HG03097 (cell line): Measurements from ENCODE around the gene RGS6.

Source experiments
- ATAC-seq: cut with Tn5 transposase; IDR thresholded peaks from one replicate; pipeline ENCODE4 v1.9.1; 2021; ENCODE audit not compliant: unreplicated experiment, low FRiP score

RGS6 gene

DNA sequence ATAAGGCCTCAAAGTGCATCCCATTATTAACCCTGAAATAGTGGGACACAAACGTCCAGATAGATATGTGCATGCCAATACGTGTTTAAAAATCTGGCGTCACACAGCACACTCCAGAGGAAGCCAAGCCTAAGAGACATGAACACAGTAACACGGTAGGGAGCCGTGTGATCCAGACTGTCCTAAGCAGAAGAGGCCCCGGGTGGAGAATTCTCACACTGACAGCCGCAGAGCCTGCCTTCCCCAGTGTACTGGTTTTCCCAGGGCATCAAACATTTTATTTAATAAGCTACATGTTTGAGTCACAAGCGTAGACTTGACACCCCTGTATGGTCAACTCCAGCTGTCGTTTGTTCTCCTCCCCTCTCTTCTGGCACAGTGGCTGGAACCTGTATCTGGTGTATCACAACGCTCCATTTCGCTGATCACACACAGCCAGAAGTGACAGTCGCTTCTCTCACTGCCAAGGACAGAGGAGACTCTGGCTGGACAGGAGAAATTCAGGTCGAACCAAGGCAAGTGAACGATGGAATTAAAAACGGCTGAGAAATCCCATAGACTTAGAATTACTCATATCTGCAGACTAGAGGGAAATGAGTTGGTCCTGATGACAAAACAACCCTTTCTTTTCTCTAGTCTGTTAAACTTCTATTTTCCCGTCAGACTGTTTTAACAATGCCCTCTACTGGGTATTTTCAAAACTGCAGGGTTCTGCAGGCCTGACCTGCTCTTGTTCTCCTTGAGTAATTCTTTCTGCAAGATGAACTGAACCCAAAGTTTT lies 359.9 kb downstream of the RGS6 start:
- no peak for ATAC-seq

DNA sequence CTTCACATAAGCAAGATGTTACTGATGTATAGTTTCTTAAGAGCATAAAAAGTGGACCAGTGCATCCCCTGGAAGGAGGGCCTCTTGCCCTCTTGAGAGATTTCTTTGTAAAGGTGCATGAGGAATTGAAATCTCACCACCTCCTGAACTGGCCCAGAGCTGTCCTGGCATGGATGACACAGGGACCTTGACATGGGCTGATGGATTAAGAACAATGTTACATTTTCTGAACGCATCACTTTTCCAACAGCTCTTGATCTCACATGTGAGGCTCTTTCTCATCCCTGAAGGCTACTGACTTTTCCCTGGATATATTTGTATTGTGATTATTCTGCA lies 360.4 kb downstream of the RGS6 start:
- ATAC-seq = no peak

DNA sequence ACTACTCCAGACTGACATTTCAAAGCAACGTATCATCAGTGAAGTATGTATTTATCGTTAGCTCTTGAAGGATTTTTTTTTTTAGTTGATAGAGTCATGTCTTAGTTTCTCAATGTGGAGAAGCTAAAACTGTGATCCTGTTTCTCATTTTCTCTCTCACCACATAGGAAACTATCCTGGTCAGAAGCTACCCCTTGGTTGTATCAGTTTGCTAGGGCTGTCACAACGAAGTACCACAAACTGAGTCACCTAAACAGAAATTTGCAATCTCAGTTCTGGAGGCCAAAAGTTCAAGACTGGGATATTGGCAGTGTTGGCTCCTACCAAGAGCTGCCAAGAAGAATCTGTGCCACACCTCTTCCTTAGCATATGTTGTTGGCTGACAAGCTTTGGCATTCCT lies 369.1 kb downstream of the RGS6 start:
- no peak for ATAC-seq

DNA sequence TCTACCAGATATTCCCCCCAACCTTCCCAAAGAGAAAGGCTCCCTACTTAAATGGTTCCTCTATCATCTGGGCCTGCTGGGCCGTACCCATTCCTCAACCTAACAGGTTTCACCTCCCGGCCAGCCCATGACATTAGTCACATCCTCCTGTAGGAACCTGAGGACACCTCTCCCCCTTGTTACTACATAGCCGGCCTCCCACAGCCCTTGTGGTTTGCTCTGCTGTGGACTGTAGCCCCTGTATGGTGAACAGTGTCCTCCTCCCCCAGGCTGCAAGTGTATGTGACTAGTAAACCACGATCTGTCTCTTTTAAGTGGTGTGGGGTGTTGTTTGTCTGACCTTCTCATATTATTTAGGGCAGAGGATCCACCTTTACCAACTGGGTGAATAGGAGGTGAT lies 371.7 kb downstream of the RGS6 start:
- ATAC-seq = no peak

DNA sequence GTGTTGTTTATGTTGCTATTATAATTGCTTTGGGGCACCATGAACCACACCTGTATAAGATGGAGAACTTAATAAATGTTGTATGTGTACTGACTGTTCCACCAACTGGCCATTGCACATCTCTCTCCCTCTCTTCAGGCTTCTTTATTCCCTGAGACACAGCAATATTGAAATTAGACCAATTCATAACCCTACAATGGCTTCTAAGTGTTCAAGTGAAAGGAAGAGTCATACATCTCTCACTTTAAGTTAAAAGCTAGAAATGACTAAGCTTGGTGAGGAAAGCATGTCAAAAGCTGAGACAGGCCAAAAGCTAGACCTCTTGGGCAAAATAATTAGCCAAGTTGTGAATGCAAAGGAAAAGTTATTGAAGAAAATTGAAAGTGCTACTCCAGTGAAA lies 373.3 kb downstream of the RGS6 start:
- ATAC-seq = no peak

DNA sequence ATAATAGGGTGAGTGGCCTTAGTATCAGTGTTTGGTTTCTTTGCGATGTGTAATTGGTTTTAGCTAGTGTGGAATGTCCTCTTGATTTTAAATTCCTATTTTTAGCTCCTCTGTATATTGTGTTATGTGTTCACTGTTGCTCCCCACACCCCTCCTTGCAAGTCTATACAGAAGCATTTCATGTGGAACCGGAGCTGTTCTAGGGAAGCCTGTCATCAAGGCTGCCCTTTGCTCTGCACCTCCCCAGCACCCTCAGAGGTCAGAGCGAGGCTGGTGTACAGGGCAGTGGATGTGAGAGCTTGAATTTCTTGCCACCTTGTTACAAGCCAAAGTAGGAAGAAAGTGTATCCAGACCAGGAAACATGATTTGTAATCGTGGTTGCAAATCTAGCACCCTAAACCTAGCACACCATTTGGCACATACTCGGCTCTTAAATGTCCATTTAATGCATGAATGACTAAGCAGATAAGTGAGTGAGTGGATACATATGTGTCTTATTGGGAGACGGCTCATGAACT lies 376.8 kb downstream of the RGS6 start:
- ATAC-seq = no peak

DNA sequence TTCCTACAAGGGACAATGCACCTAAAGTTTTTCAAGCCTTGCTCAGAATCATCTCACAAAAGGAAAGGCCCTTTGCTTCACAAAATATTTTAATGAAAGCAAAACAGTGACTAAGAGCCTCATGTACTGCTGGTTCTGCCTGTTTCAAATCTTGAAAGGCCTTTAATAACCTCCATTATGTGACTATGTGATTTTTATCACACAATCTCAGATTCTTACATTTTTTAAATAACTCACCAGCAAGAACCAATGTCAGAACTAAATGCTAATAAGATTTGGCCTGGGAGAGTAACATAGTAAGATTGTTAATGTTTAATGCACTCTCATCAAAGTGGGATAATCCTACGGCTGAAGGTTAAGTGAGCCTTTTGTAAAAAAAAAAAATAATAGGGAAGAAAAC lies 378.9 kb downstream of the RGS6 start:
- ATAC-seq = no peak

DNA sequence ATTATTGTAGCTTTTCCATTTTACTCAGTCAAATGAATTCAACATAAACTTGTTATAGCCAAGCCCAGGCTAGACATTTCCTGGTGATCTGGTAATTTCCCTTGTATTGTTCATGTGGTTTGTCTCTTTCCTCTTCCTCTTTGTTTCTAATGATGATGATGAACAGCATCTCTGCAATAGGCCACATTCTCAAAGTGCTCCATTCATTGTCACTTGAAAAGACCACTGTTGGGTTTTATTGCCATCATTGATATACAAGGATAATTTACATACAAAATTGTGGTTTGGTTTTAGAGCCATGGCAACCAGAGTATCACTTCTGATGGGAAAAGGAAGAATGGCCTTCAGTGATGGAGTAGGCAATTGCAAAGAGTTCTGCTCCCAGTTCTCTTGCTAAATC lies 379.3 kb downstream of the RGS6 start:
- no peak for ATAC-seq

DNA sequence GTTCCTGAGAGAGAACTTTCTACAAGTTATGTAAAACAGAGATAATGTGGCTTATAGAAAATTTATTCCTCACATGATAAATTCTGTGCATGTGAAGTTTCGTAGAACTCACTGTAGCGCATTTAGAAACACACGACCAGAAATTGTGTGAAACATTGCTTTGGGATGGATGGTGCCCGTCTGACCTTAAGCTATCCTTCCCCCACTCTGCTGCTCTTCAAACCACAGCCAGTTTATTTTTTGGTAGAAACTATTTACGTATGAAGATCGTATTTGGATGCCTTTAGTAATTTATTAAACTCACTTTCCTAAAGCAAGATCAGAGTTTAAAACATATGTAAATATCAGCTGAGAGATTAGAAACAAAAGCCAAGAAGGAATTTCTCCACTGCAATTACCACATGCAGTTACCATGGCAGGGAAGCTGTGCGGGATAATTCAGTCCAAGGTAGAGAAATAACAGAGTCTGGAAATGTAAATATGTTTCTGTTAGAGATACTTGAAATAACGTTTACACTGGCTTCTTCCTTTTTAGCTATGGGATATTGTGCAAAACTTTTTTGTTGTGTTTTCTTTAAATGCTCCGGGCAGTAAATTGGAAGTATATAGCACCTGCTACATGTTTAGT lies 382.7 kb downstream of the RGS6 start:
- no peak for ATAC-seq

DNA sequence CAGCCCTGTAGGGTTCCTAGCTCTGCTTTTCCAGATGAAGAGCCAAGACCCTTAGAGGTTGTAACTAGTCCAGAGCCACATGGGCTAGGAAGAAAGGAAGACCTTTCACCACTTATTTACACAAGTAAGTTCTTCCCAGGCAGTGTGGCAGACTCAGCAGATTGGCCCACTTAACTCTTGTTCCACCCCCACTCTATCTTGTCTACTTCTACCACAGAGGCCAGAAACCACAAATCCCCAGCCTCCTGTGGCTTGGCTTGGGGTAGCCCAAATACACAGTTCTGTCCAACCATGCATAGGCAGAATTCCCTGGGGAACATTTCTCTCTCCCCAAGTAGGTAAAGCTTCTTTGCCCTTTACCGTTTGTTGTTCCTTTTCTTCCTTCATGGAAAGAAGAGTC lies 383.5 kb downstream of the RGS6 start:
- no peak for ATAC-seq

DNA sequence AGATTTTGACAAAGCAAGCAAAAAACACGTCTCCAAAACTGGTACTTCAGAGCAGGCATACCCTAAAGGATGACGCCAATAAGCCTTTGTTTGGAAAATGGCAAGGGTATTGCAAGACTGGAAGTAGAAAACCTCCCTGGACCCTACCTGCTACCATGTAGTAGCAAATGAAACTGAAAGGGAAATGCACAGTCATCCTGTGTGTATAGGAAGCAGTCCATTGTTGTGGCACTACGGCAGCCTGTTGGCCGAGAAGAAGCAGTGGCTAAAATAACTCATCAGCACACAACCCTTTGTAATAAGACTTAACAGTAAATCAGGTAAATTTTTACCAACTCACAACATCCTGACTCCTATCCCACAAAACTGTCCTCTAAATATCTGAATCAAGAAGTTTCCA lies 386.4 kb downstream of the RGS6 start:
- no peak for ATAC-seq

DNA sequence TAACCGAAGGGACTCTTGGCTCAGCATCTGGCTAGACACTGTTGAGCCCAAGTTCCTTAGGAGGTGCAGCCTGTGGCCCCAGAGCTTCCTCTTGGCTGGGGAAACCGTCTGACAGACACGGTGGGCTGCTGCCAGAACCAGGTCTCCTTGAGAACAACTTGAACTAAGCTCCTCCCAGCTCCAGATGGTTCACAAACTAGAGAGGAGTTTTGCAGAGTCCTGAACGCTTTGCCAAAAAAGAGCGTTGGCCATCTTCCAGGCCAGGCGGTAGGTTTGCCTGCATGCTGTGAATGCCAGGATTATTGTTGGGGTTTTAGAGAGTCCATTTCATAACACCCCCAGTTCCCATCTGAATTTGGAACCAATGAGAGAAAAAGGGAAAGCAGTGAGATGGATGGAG lies 399.8 kb downstream of the RGS6 start:
- no peak for ATAC-seq

DNA sequence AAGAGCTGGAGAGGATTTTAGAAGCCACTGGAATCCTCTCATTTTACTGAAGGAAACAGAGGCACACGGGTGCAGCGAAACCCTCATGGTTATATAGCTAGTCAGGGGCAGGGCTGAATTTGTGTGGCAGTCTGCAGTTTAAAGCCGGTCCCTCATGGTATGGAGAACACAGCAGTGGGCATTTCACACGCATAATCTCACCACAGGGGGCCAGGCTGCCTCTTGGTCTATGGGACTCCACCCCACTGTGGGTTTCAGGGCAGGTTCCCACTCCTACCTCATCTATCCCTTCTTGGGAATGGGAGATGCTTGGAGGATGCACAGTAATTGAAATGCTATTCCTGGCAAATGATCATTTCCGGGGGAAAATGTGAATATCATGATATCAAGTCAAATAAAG lies 400.6 kb downstream of the RGS6 start:
- ATAC-seq = no peak

DNA sequence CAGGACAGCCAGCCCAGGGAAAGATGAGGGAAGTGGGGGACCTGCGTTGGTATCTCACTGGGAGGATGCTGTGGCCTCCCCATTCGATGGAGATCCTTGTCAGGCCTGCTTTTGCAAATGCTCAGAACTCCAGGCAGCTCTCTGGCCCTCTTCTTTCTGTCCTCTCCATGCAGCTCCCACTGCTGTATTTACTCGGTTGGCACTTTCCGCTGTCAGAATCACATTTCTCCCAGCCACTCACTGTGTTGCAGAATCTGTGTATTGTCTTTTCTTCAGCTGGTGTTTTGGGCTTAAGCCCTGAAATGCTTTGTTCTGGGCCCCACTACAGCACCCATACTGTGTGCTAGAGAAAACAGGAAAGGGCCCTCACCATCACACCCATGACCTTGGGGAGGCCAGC lies 401.1 kb downstream of the RGS6 start:
- ATAC-seq = no peak

DNA sequence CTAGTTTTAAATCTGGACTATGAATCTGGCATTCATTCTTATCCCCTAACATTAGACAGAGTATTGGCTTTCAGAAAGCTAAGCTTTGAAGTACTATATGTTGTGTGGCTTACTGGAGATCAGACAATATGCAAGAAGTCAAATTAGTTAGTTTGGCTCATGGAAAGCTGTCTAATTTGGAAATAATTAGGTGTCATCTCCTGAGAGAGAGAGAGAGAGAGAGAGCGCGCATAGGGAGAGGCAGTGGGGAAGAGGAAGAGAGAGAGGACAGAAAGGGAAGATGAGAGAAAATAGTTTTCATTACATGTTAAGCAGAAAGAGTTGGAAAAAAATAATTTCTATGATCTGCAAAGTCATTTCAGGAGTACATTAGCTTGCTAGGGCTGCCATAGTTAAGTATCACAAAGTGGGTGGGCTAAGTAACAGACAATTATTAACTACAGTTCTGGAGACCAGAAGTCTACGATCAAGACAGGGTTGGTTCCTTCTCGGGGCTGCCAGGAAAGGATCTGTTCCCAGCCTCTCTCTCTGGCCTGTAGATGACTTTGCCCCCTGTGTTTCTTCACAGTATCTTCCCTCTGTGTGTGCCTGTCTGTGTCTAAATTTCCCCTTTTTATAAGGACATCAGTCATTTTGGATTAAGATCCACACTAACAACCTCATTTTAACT lies 404.2 kb downstream of the RGS6 start:
- no peak for ATAC-seq

DNA sequence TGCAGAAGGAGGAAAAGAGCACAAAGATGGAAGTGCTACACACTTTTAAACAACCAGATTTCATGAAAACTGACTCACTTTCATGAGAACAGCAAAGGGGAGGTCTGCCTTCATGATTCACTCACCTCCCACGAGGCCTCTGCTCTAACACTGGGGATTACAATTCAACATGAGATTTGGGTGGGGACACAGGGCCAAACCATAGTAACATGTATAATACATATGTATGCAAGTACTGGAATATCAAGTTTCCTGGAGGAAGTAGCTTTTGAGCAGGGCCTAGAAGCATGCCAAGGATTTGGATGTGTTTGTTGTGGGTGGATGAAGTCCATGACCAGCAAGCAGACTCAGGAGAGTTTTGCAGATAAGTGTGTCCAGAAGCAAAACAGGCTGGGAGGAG lies 409.0 kb downstream of the RGS6 start:
- no peak for ATAC-seq

DNA sequence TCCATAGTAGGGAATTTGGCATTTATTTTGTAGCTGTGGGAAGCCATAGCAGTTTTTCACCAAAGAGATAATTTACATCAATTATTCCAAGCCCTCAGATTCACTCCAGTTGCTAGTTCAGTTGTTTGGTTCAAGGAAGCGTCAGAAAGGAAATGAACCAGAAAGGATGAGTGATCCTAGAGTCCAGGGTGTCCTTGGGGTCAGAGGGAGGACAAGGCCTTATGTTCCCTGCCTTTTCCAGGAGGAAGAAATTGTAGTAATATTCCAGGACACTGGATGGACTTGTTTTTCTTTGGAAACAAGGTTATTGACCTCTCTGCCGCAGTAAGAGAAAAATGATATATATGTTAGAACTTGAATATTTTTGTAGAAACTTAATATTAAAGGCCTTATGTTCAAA lies 409.5 kb downstream of the RGS6 start:
- ATAC-seq = no peak

DNA sequence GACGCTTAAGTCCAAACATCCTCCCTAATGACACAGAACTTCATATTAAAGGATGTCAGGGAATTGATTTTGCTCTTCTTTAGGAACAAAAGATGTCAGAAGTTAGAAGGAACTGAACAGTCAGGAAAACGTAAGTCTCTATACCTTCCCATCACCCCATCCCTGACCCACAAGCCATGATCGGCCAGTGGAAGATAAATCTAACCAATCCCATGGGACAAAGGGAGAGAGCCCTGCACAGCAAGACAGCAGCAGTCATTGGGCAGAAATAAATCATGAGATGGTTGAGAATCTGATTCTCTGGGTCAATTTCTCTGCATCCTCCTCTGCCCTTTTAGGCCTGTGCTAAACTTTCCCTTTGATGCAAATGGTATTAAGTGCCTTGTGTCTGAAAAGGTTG lies 414.9 kb downstream of the RGS6 start:
- ATAC-seq = no peak

DNA sequence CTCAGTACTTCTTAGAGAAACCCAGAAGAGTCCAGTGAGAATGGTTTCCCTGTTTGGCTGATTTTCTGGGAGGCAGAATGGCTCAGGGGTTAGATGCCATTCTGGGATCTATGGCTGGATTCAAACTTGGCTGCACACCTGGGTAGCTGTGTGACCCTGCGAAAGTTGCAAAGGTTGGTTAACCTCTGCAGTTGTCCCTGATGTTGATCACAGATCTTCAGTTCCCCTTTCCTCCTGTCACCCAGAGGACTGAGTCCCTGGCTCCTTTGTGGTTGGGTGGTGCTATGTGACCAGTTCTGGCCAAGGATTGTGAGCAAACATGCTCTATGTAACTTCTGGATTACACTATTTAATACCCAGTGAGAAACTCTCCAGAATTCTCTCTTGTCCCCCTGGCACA lies 418.0 kb downstream of the RGS6 start:
- no peak for ATAC-seq

DNA sequence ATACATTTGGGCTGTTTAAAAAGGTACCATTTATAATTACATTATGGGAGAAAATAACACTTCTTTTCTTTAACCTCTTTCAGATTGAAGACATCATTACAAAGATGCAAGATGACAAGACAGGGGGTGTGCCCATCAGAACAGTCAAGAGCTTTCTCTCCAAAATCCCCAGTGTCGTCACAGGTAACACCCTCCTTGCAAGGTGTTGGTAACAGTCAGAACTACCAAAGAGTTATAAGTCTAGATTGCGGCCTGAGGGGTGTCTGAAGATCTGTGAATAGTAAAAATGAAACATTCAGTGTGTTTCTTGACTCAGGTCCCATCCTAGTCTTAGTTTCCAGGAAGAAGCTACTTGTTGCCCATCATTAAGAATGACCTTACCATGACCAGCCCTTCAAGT lies 419.8 kb downstream of the RGS6 start:
- no peak for ATAC-seq

DNA sequence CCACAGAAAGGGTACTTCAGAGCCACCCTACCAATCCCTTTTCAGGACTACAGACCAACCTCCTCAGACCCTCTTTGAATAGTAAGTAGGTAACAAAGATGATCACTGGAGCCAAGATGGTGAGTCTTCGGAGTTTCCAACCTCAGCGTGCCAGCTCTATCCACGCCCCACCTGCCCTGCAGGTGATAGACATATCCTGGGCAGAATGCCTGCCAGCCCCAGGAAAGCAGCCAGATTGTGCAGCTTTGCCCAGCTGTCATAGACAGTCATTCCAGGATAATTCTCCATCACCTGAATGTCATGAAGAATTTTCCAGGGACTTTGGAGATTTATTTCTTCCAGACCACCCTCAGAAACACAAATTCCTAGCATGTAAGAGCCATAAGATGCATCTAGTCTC lies 434.4 kb downstream of the RGS6 start:
- ATAC-seq = no peak

DNA sequence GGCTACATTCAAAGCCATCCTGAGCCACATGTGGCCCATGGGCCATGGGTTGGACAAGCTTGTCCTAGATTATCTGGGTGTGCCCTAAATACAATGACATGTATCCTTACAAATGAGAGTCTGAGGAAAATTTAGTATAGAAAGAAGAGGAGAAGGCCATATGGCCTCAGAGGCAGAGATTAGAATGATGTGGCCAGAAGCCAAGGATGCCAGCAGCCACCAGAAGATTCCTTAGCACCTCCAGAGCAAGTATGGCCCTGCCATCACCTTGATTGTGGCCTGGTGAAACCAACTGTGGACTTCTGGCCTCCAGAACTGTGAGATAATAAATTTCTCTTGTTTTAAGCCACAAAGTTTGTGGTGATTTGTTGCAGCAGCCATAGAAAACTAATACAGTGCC lies 436.9 kb downstream of the RGS6 start:
- no peak for ATAC-seq
